Measurements from ENCODE around the gene DEPDC5.
"Not testable (repeated sequence)": the region's sequence is repeated elsewhere in the genome, so short reads cannot be mapped to it uniquely, and the experiment has no call there.

DEPDC5 gene

GRCh38 chr22:31815383-31815814 lies 61.6 kb downstream of the DEPDC5 start:
- DNase-seq (ENCODE audit: low read depth), result not testable (repeated sequence)

GRCh38 chr22:31816750-31817149 lies 62.9 kb downstream of the DEPDC5 start:
- no peak for DNase-seq (ENCODE audit: low read depth)

DNA sequence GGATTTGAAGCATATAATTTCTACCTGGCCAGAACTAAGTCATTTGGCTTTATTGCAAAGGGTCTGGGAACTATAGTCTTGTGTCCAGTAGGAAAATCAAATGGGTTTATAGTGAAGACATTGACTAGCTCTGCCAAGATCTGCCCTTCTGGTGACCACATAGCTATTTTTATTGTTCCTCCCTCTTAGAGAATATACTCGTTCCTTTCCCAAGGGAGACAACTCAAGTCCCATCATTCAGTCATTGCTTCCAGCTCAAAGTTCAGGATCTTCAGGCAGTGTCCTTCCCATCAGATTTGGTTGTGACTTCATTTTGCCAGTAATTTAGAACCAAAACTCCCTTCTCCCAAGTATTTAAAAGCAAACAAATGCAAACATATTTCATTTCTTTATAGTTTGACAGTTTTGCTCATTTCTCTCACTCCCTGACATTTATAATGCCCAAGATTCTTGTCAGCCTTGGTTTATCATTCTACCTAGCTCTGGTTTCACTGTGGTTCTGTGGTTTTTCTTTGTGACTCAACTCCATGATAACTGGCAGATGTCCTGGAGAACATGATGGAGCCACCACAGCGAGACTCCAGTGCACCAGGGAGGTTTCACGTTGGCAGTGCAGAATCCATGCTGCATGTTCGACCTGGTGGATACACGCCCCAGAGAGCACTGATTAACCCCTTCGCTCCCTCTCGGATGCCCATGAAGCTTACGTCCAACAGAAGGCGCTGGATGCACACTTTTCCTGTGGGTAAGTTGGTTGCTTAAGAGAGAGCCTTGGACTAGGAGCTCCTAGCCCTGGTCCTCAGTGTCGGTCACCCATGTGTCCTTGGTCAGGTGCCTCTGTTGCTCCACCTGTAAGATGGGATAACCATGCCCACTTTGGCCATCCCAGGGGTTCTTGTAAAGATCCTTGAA lies 64.9 kb downstream of the DEPDC5 start:
- peak; percentile 77 for DNase-seq (ENCODE audit: low read depth)

- DNase-seq (ENCODE audit: low read depth), result no peak
Observed at GRCh38 chr22:31820655-31821054, 66.8 kb downstream of the DEPDC5 start.

DNA sequence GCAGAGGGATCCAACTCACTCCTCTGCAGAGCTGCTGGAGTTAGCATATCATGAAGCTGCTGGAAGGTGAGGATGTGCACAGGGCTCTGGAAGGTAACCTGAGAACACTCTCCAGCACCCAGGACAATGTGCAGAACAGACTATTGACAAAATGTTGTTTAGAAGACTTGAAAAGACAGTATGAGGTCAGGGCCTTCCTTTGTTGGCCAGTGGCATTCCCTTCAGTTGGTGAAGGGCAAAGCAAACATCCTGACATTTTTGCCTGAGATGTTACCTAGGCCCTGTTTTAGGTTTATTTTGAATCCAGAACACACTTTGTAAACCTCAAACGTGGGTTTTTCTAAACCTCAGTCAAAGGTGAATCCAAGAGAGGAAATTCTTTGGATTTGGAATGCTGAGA lies 67.8 kb downstream of the DEPDC5 start:
- DNase-seq (ENCODE audit: low read depth), result no peak

DNA sequence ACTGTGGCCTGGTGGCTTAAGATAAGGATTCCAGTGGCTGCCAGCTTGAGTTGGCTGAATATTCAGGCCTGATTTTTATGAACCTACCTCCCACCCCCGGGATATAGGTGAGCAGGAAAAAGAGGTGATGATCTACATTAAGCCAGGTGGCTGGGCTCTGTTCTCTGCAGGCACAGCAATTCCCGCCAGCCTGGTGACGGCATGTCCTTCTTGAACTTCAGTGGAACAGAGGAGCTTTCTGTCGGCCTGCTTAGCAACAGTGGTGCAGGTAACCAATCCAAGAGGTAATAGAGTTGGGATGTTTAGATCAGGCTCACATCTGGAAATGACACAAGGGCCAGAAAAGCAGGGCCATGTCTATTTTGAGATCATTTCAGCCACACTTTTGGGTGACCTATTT lies 68.7 kb downstream of the DEPDC5 start:
- no peak for DNase-seq (ENCODE audit: low read depth)

GRCh38 chr22:31825513-31825912 lies 71.7 kb downstream of the DEPDC5 start:
- no peak for DNase-seq (ENCODE audit: low read depth)

DNA sequence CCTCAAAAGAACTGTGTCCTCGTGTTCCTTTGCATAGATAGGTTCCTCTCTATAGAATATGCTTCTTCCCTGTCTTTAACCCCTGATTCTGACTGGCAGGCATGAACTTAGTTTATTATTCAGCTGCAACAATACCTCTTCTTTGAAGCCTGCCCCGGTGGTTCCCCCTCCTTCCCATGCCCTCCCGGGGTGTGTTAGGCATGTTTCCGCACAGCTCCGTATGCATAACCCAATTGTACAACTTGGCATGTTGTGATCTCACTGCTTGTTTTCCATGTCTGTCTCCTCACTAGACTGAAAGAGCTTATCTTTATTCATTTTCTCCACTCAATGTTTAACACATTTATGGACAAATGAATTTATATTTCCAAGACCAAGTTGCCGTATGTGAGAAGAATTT lies 72.6 kb downstream of the DEPDC5 start:
- no peak for DNase-seq (ENCODE audit: low read depth)

- DNase-seq (ENCODE audit: low read depth), result no peak
Observed at GRCh38 chr22:31828739-31829138, 74.9 kb downstream of the DEPDC5 start.

GRCh38 chr22:31829505-31829904 lies 75.7 kb downstream of the DEPDC5 start:
- DNase-seq (ENCODE audit: low read depth), result peak; percentile 99

DNA sequence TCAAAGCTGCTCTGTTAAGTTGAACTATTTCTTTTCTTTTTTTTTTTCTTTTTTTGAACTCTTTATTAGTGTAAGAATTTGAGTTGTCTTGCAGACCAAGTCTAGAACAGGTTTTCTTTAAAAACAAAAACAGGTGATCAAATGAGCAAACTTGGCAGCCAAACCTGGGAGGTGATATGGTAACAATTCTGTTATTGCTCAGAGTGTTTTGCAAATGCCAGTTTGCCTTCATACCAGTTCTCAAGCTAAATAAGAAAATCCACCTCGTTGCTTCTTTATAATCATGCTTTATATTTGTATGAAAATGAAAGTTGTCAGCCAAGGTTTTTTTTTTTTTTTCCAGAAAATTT lies 76.9 kb downstream of the DEPDC5 start:
- DNase-seq (ENCODE audit: low read depth), result no peak

DNA sequence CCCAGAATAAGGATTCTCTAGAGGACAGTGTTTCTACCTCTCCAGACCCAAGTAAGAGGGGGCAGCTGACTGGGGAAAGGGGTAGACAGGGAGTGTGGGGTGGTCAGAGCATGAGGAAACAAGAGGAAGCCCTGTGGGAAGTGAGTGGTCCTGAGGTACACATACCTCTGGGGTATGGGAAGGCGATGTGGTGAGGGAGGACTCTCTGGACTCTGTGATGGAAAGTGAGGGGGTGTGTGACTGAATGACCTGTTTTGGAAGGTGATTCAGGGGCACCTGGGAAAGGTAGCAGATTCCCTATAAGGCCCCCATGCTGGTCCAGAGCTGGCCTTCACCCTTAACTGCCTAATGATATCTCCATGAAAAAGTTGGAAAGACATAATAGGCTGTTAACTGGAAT lies 80.1 kb downstream of the DEPDC5 start:
- no peak for DNase-seq (ENCODE audit: low read depth)

GRCh38 chr22:31836010-31836409 lies 82.2 kb downstream of the DEPDC5 start:
- no peak for DNase-seq (ENCODE audit: low read depth)

DNA sequence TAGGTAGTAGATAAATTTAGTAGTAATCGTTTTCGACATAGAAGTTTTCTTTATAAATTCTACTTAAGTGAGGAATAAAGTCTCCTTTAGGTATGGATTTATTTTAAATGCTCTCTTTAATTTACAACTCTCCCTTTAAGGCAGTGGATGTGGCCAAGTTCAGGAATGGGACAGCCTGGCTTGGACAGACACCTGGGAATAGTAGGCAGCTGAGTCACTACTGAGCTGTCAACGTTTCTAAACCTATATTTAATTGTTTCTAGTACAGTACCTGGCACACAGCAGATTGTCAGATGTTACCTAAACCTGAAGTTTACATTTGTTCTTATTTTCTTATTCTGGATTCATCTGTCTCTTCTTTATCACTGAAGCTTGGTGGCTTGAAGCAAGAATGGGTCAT lies 85.1 kb downstream of the DEPDC5 start:
- no peak for DNase-seq (ENCODE audit: low read depth)

- no peak for DNase-seq (ENCODE audit: low read depth)
Observed at GRCh38 chr22:31839986-31840385, 86.2 kb downstream of the DEPDC5 start.

- DNase-seq (ENCODE audit: low read depth), result no peak
Observed at GRCh38 chr22:31840585-31840984, 86.8 kb downstream of the DEPDC5 start.

DNA sequence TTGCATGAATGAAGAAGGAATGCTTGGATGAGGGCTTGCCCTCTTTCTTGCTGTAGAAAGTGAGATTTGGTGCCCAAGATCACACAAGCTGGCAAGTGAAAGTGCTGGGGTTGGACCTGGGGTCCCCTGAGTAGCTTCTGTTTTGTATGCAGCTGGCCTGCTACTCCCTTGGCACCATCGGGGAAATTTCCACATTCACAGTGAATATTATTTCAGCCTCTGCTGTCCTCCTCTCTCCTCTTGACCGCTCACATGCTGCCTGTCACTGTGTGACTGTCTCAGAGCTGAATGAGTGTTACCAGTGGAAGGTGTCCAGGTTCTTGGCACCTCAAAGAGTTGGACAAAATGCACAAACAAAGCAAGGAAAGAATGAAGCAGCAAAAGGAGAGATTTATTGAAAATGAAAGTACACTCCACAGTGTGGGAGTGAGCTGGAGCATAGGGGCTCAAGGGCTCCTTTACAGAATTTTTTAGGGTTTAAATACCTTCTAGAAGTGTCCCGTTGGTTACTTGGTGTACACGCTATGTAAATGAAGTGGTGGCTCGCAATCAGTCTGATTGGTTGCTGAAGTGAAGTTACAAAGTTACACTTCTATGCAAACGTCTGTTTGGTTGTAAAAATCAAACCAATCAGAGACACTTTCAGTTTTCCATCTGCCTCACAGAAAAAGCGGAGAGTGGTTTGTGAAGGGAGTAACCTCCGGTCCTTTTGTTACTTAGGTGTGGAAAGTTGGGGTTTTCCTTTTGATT lies 87.4 kb downstream of the DEPDC5 start:
- DNase-seq (ENCODE audit: low read depth), result no peak

DNA sequence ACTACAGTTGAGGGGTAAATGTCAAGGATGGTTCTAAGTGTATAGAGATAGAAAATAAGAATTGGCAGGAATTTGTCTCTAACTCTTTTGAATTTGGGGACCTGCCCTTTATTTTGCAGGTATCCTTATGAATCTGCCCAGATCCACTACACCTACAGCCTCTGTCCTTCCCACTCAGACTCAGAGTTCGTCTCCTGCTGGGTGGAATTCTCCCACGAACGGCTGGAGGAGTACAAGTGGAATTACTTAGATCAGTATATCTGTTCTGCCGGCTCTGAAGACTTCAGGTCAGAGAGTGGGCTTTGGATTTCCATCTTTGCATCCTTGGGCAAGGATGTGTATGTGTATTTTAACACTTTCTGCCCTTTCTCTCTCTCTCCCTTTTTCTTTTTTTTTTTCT lies 89.7 kb downstream of the DEPDC5 start:
- no peak for DNase-seq (ENCODE audit: low read depth)

GRCh38 chr22:31844941-31845340 lies 91.1 kb downstream of the DEPDC5 start:
- no peak for DNase-seq (ENCODE audit: low read depth)

- peak; percentile 93 for DNase-seq (ENCODE audit: low read depth)
Observed at GRCh38 chr22:31846161-31847115, 92.6 kb downstream of the DEPDC5 start.

DNA sequence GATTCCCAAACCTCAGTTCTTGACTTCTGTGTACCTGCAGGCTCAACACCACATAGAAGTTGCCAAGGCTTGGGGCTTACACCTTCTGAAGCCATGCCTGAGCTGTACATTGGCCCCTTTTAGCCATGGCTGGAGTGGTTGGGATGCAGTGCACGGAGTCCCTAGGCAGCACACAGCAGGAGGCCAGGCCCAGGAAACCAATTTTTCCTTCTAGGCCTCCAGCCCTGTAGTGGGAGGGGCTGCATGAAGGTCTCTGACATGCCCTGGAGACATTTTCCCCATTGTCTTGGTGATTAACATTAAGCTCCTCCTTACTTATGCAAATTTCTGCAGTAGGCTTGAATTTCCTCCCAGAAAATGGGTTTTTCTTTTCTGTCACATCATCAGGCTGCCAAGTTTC lies 94.6 kb downstream of the DEPDC5 start:
- DNase-seq (ENCODE audit: low read depth), result no peak

DNA sequence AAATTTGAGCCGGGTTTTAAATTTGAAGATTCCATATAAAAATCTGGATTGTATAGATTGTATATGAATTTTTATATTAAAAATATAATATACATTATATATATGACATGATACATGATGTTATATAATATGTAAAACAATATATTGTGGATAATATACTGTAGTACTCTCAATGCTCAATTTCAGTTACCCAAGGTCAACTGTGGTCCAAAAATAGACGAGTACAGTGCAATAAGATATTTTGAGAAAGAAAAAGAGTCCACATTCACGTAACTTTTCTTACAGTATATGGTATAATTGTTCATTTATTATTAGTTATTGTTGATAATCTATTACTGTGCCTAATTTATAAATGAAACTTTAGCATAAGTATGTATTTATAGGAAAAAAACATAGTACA lies 96.3 kb downstream of the DEPDC5 start:
- DNase-seq (ENCODE audit: low read depth), result no peak
